ENCODE data around the gene ADGB.

ADGB gene

GRCh38 chr6:146840216-146840615, 241.4 kb downstream of the ADGB start:
- H3K4me3 ChIP-seq (replicated peaks; ENCODE audit: insufficient read depth, low read length), result no peak overlapping the region
- no peak overlapping the region for H3K27ac ChIP-seq (replicated peaks)
- no peak for DNase-seq (ENCODE audit: low read depth in 1 of 2, low spot score in 1 of 2)
- no peak for TF ChIP-seq CTCF (IDR thresholded peaks at IDR 0.05; ENCODE audit: insufficient read depth, low read length)
- TF ChIP-seq POLR2AphosphoS5 (IDR thresholded peaks at IDR 0.05; ENCODE audit: low read depth), result no peak
- TF ChIP-seq SPI1 (IDR thresholded peaks at IDR 0.05; ENCODE audit: borderline replicate concordance, low read depth), result no peak
- no peak for TF ChIP-seq GABPA (IDR thresholded peaks at IDR 0.05; ENCODE audit: low read depth)
- no peak for TF ChIP-seq REST (IDR thresholded peaks at IDR 0.05; ENCODE audit: insufficient replicate concordance, low read depth)
- no peaks in the 10 kb centered on the region for H3K27me3 ChIP-seq (ENCODE audit: insufficient read depth, poor library complexity, severe bottlenecking)

- DNase-seq (ENCODE audit: low read depth in 1 of 2, low spot score in 1 of 2), result no peak
- H3K4me3 ChIP-seq (replicated peaks; ENCODE audit: insufficient read depth, low read length), result no peak overlapping the region
- no peak overlapping the region for H3K27ac ChIP-seq (replicated peaks)
- no peaks in the 10 kb centered on the region for H3K27me3 ChIP-seq (ENCODE audit: insufficient read depth, poor library complexity, severe bottlenecking)
- TF ChIP-seq GABPA (IDR thresholded peaks at IDR 0.05; ENCODE audit: low read depth) (no peak), CTCF (IDR thresholded peaks at IDR 0.05; ENCODE audit: insufficient read depth, low read length) (no peak), POLR2AphosphoS5 (IDR thresholded peaks at IDR 0.05; ENCODE audit: low read depth) (no peak), REST (IDR thresholded peaks at IDR 0.05; ENCODE audit: insufficient replicate concordance, low read depth) (no peak), SPI1 (IDR thresholded peaks at IDR 0.05; ENCODE audit: borderline replicate concordance, low read depth) (no peak)
These were observed 241.9 kb downstream of the ADGB start for GRCh38 chr6:146840641-146841040.

- DNase-seq (ENCODE audit: low read depth in 1 of 2, low spot score in 1 of 2), result no peak
- H3K4me3 ChIP-seq (replicated peaks; ENCODE audit: insufficient read depth, low read length), result no peak overlapping the region
- TF ChIP-seq CTCF (IDR thresholded peaks at IDR 0.05; ENCODE audit: insufficient read depth, low read length) (no peak), GABPA (IDR thresholded peaks at IDR 0.05; ENCODE audit: low read depth) (no peak), REST (IDR thresholded peaks at IDR 0.05; ENCODE audit: insufficient replicate concordance, low read depth) (no peak), POLR2AphosphoS5 (IDR thresholded peaks at IDR 0.05; ENCODE audit: low read depth) (no peak), SPI1 (IDR thresholded peaks at IDR 0.05; ENCODE audit: borderline replicate concordance, low read depth) (no peak)
- H3K27ac ChIP-seq (replicated peaks), result no peak overlapping the region
- H3K27me3 ChIP-seq (ENCODE audit: insufficient read depth, poor library complexity, severe bottlenecking), result no peaks in the 10 kb centered on the region
These were observed 248.7 kb downstream of the ADGB start for GRCh38 chr6:146847426-146847825.
